HG03558 (cell line): ENCODE results near the gene DEGS1.
A peak's percentile ranks its signal among the peaks of the same experiment; 100 is the strongest.

Experiments used
- ATAC-seq: cut with Tn5 transposase; IDR thresholded peaks from one replicate; pipeline ENCODE4 v1.9.1; 2021; ENCODE audit warnings: moderate number of reproducible peaks; ENCODE audit not compliant: unreplicated experiment; ENCODE audit errors: extremely low read depth

DEGS1 gene

GRCh38 chr1:224182866-224183590, at the start of gene DEGS1:
Gene DEGS1 (plus strand): TSS chr1:224183240. CDS start chr1:224183337, 97 bp downstream.
- ATAC-seq: peak; percentile 27

GRCh38 chr1:224133741-224134299, 49.2 kb upstream of the DEGS1 start:
- no peak for ATAC-seq

- ATAC-seq: no peak
Measured at GRCh38 chr1:224137518-224137917, 45.5 kb upstream of the DEGS1 start.

GRCh38 chr1:224138198-224138597, 44.8 kb upstream of the DEGS1 start:
- no peak for ATAC-seq

GRCh38 chr1:224141693-224142092, 41.3 kb upstream of the DEGS1 start:
- ATAC-seq: no peak

- ATAC-seq: no peak
Measured at GRCh38 chr1:224149709-224150108, 33.3 kb upstream of the DEGS1 start.

- no peak for ATAC-seq
Measured at GRCh38 chr1:224151117-224151516, 31.9 kb upstream of the DEGS1 start.

- ATAC-seq: no peak
Measured at GRCh38 chr1:224157316-224157715, 25.7 kb upstream of the DEGS1 start.

- no peak for ATAC-seq
Measured at GRCh38 chr1:224159541-224159940, 23.5 kb upstream of the DEGS1 start.

GRCh38 chr1:224160171-224160682, 22.8 kb upstream of the DEGS1 start:
- no peak for ATAC-seq

- ATAC-seq: no peak
Measured at GRCh38 chr1:224162768-224163167, 20.3 kb upstream of the DEGS1 start.

- no peak for ATAC-seq
Measured at GRCh38 chr1:224163311-224163710, 19.7 kb upstream of the DEGS1 start.

- peak; percentile 78 for ATAC-seq
Measured at GRCh38 chr1:224168859-224169380, 14.1 kb upstream of the DEGS1 start.

- ATAC-seq: no peak
Measured at GRCh38 chr1:224169718-224170270, 13.2 kb upstream of the DEGS1 start.

GRCh38 chr1:224170343-224170742, 12.7 kb upstream of the DEGS1 start:
- ATAC-seq: no peak

GRCh38 chr1:224170748-224171478, 12.1 kb upstream of the DEGS1 start:
- ATAC-seq: no peak

GRCh38 chr1:224172229-224172628, 10.8 kb upstream of the DEGS1 start:
- no peak for ATAC-seq

- no peak for ATAC-seq
Measured at GRCh38 chr1:224173523-224173922, 9.5 kb upstream of the DEGS1 start.

- no peak for ATAC-seq
Measured at GRCh38 chr1:224175617-224176016, 7.4 kb upstream of the DEGS1 start.

GRCh38 chr1:224177356-224177999, 5.6 kb upstream of the DEGS1 start:
- no peak for ATAC-seq
